ENCODE measurements around the gene DHCR24.

- no peak for TF ChIP-seq CTCF (IDR thresholded peaks at IDR 0.05)
- peak in 1 of 3 donors; percentile 20 for TF ChIP-seq POLR2AphosphoS5 (IDR thresholded peaks at IDR 0.05)
- TF ChIP-seq POLR2A (IDR thresholded peaks at IDR 0.05): no peak
Observed at GRCh38 chr1:54922921-54923421, 36.0 kb upstream of the DHCR24 start.

Measured in suprapubic skin (tissue), 4 donors.